ENCODE results near the gene TRPV2. TPM values are rescaled to one million over a fixed set of nuclear protein-coding genes. Genes with fewer than 3 reads are reported as not detected.

TRPV2 gene
- total RNA-seq, 1 experiment from 2014 or later: 1.0 TPM

- H4K91ac ChIP-seq (ENCODE audit: insufficient read length, low read depth, low read length): no peak overlapping the region
- H2AFZ ChIP-seq (ENCODE audit: low read length): no peak overlapping the region
- no CpG with 5 or more reads among the region's 2 CpGs for WGBS (ENCODE audit: extremely low coverage, insufficient read length, low lambda C conversion rate)
- no peak overlapping the region for H3K4me2 ChIP-seq (ENCODE audit: insufficient read depth, insufficient read length, low read length)
- no peaks in the 10 kb centered on the region for H3K27me3 Mint-ChIP-seq (ENCODE audit: low read depth)
- no peak overlapping the region for H3K4me3 Mint-ChIP-seq
- H3K4ac ChIP-seq (ENCODE audit: low read depth, low read length): no peak overlapping the region
- no peak overlapping the region for H3K9ac ChIP-seq (ENCODE audit: extremely low read depth, insufficient read length, low read length)
- H2BK20ac ChIP-seq (ENCODE audit: low read depth, low read length, poor library complexity, severe bottlenecking): no peak overlapping the region
- peaks cover 7% of the 10 kb centered on the region; the same call in 1 of the 2 replicates for H3K79me2 ChIP-seq (ENCODE audit: insufficient read depth, low read length)
- H3K36me3 Mint-ChIP-seq (ENCODE audit: insufficient read depth in 1 of 3, low read depth in 3 of 3): peaks cover 17 to 20% (median 18%) of the 10 kb centered on the region in 3 experiments; a peak in 6 of 7 replicates
- 0 out of 2 replicates have a peak, but pooled peaks cover 3% of the 10 kb centered on the region for H3K4me1 ChIP-seq (ENCODE audit: insufficient read depth, low read length)
- H3T11ph ChIP-seq (ENCODE audit: low read length): no peak overlapping the region
- no peak for DNase-seq
- no peak overlapping the region for H4K8ac ChIP-seq (replicated peaks; ENCODE audit: insufficient read length, low read depth, low read length)
- peaks cover 2 to 3% of the 10 kb centered on the region in 2 experiments; a peak in 2 of 5 replicates for H3K9me3 Mint-ChIP-seq
- no peaks in the 10 kb centered on the region for H3K27me3 ChIP-seq (ENCODE audit: insufficient read depth, low read length)
- no peak overlapping the region for H3K56ac ChIP-seq (ENCODE audit: insufficient read length, low read depth, low read length)
- no peak overlapping the region for H3K27ac ChIP-seq (ENCODE audit: insufficient read length, low read depth, low read length)
- no peak overlapping the region for H3K18ac ChIP-seq (ENCODE audit: insufficient read length, low read depth, low read length)
- no peak overlapping the region for H2BK5ac ChIP-seq (ENCODE audit: insufficient read length, low read length)
- no peak overlapping the region for H4K5ac ChIP-seq (ENCODE audit: insufficient read length, low read depth, low read length)
- H3K79me1 ChIP-seq (ENCODE audit: insufficient read depth, low read depth, low read length, poor library complexity, severe bottlenecking): peaks cover 3% of the 10 kb centered on the region
- H3K23ac ChIP-seq (ENCODE audit: insufficient read length, low read depth, low read length): no peak overlapping the region
- no peak overlapping the region for H2BK120ac ChIP-seq (ENCODE audit: low read depth, low read length, poor library complexity, severe bottlenecking)
- H4K20me1 ChIP-seq (ENCODE audit: control insufficient read depth, insufficient read depth, insufficient read length): no peaks in the 10 kb centered on the region
- no peak overlapping the region for H3K27ac Mint-ChIP-seq
- H3K9me3 ChIP-seq (ENCODE audit: control insufficient read depth, low read depth, low read length): no peaks in the 10 kb centered on the region
- no peak overlapping the region for H2BK15ac ChIP-seq (ENCODE audit: low read depth, low read length)
- no peak for TF ChIP-seq CTCF (conservative IDR thresholded peaks at IDR 0.05)
- H2BK12ac ChIP-seq (ENCODE audit: insufficient read length, low read depth, low read length): no peak overlapping the region
- no peak overlapping the region for H2AK5ac ChIP-seq (ENCODE audit: insufficient read length, low read length)
- H3K23me2 ChIP-seq (ENCODE audit: insufficient read length, low read depth, low read length, poor library complexity, severe bottlenecking): peaks cover 7% of the 10 kb centered on the region
- peaks cover 11 to 24% of the 10 kb centered on the region in 2 experiments for H3K4me1 Mint-ChIP-seq
- no peak overlapping the region for H3K14ac ChIP-seq (ENCODE audit: insufficient read depth, low read length)
Observed at GRCh38 chr17:16377941-16378341, 37.4 kb upstream of the TRPV2 start.
